ENCODE measurements around the gene CDR2. TPM values are rescaled to one million over a fixed set of nuclear protein-coding genes. Genes with fewer than 3 reads are reported as not detected.
A peak's percentile ranks its signal among the peaks of the same experiment; 100 is the strongest.

The CDR2 gene
- total RNA-seq, 1 experiment from 2014 or later: 14.7 TPM

DNA sequence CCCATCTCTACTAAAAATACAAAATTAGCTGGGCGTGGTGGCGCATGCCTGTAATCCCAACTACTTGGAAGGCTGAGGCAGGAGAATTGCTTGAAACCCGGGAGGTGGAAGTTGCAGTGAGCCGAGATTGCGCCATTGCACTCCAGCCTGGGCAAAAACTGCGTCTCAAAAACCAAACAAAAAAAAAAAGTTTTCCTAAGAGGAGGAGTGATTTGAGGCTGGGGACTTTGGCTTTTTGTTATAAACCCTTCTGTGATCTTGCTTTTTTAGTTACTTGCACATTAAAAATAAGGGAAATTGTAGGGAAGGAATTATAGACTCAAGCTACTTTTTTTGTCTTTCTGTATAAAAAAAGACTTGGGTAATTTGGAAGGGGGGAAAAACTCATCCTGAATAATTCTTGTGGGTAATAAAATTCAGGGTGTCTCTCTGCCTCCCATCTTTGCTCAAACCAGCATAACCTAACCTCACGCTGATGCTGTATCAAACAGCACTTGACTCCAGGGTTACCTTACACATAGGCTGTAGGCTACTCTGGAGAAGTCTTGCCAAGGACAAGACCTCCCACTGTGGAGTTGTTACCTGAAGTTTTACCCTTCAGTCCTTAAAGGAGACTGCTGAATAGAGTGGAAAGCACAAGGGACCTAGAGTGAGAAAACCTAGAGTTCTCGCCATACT lies 1.7 kb upstream of the CDR2 start:
- intact Hi-C loops (cut with micrococcal nuclease): loop anchor here (10.0 kb wide), 1 partner anchor 51 kb away; no protein-coding TSS in a partner anchor
- no peak for ATAC-seq
- POLR2A ChIA-PET (ENCODE audit: unreplicated experiment): no interaction called here

DNA sequence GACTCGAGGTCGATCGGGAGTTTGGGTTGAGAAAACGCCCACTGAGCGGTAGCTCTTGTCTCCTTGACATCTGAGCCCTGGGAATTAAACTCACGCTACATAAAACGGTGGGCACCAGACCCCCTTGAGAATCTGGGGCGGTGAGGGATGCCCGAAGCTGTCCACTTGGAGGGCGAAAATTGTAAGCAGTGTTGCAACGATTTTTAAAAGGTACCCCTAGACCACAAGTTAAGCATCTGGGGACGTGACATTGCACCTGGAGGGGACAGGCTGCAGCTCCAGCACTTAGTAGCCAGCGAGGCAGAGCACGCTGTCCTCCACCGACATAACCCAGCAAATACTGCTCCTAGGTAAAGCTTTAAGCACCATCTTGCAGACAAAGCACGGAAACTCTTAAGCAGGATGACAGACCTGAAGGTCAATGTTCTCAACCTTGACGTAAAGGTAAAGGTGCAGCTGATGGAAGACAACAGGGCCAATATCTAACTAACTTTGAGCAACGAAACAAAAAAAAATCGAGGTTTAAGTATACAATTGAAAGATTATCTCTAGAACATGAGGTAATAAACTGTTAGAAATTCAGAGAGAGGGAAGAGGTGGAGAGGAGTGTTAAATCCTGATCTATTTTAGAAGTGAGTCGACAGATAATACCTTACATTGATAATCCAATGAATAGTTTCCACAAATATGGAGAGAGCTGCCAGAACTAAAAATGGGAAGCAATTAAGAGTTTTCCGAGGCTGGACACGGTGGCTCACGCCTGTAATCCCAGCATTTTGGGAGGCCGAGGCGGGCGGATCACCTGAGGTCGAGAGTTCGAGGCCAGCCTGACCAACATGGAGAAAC lies 921 bp upstream of the CDR2 start:
- H3K4me3 ChIP-seq (ENCODE audit: low read length): peak overlapping the region; percentile 87
- peaks cover 38% of the 10 kb centered on the region for H3K79me2 ChIP-seq (ENCODE audit: low read length)
- ChIA-PET POLR2A (ENCODE audit: unreplicated experiment) (no interaction called here), CTCF (interaction anchor here (0.6 kb wide), 1 partner anchor 32 kb away, joined by 3 read pairs; no protein-coding TSS in a partner anchor)
- H3K27me3 ChIP-seq (ENCODE audit: low read length): no peaks in the 10 kb centered on the region
- no peak for DNase-seq
- H3K27ac ChIP-seq (ENCODE audit: low read length): no peak overlapping the region
- H3K9me2 ChIP-seq (replicated peaks; ENCODE audit: low read length): no peaks in the 10 kb centered on the region
- no peaks in the 10 kb centered on the region for H3K9me3 ChIP-seq (ENCODE audit: low read length)
- H4K20me1 ChIP-seq (ENCODE audit: low read length): peaks cover 14% of the 10 kb centered on the region
- peaks cover 21% of the 10 kb centered on the region for H3K4me1 ChIP-seq (ENCODE audit: insufficient read depth, low read length)
- peak overlapping the region; percentile 84 for H3K9ac ChIP-seq (ENCODE audit: low read length)
- peak overlapping the region; percentile 86 for H2AFZ ChIP-seq (ENCODE audit: low read length)
- peak overlapping the region; percentile 90 for H3K4me2 ChIP-seq (ENCODE audit: low read length)
- ATAC-seq: no peak
- H3F3A ChIP-seq (ENCODE audit: low read length, unreplicated experiment): no peaks in the 10 kb centered on the region
- intact Hi-C loops (cut with micrococcal nuclease): loop anchor here (10.0 kb wide), 1 partner anchor 51 kb away; no protein-coding TSS in a partner anchor
- TF ChIP-seq CTCF (conservative IDR thresholded peaks at IDR 0.05; ENCODE audit: low read depth, low read length) (no peak), EZH2phosphoT487 (IDR thresholded peaks at IDR 0.05; ENCODE audit: borderline replicate concordance, low read length) (no peak), EZH2 (IDR thresholded peaks at IDR 0.05; ENCODE audit: low read length, unreplicated experiment) (no peak)
- no peaks in the 10 kb centered on the region for H3K36me3 ChIP-seq (ENCODE audit: low read depth, low read length)
- BruUV-seq (replicated peaks): TSS peak; percentile 72

More for the DNA sequence above, 1.7 kb upstream of the CDR2 start:
- DNase-seq: no peak
- H3K27ac ChIP-seq (ENCODE audit: low read length): no peak overlapping the region
- H3K4me2 ChIP-seq (ENCODE audit: low read length): no peak overlapping the region
- H3K4me1 ChIP-seq (ENCODE audit: insufficient read depth, low read length): peaks cover 17% of the 10 kb centered on the region
- H2AFZ ChIP-seq (ENCODE audit: low read length): no peak overlapping the region
- H3K4me3 ChIP-seq (ENCODE audit: low read length): no peak overlapping the region
- no peaks in the 10 kb centered on the region for H3F3A ChIP-seq (ENCODE audit: low read length, unreplicated experiment)
- H3K79me2 ChIP-seq (ENCODE audit: low read length): peaks cover 30% of the 10 kb centered on the region
- no peak overlapping the region for H3K9ac ChIP-seq (ENCODE audit: low read length)
- no peaks in the 10 kb centered on the region for H3K9me2 ChIP-seq (replicated peaks; ENCODE audit: low read length)
- H3K36me3 ChIP-seq (ENCODE audit: low read depth, low read length): no peaks in the 10 kb centered on the region
- BruUV-seq (replicated peaks): no TSS peak
- CTCF ChIA-PET: interaction anchor here (0.6 kb wide), 1 partner anchor 31 kb away, joined by 3 read pairs; no protein-coding TSS in a partner anchor
- H3K9me3 ChIP-seq (ENCODE audit: low read length): no peaks in the 10 kb centered on the region
- peaks cover 12% of the 10 kb centered on the region for H4K20me1 ChIP-seq (ENCODE audit: low read length)
- no peaks in the 10 kb centered on the region for H3K27me3 ChIP-seq (ENCODE audit: low read length)
- TF ChIP-seq CTCF (conservative IDR thresholded peaks at IDR 0.05; ENCODE audit: low read depth, low read length) (no peak), EZH2 (IDR thresholded peaks at IDR 0.05; ENCODE audit: low read length, unreplicated experiment) (no peak), EZH2phosphoT487 (IDR thresholded peaks at IDR 0.05; ENCODE audit: borderline replicate concordance, low read length) (no peak)
